ENCODE measurements around the gene CCDC152. TPM values are rescaled to one million over a fixed set of nuclear protein-coding genes. Genes with fewer than 3 reads are reported as not detected.

CCDC152 gene
- total and polyA plus RNA-seq, 4 donors: 0.65 to 1.8 (median 1.1) TPM

DNA sequence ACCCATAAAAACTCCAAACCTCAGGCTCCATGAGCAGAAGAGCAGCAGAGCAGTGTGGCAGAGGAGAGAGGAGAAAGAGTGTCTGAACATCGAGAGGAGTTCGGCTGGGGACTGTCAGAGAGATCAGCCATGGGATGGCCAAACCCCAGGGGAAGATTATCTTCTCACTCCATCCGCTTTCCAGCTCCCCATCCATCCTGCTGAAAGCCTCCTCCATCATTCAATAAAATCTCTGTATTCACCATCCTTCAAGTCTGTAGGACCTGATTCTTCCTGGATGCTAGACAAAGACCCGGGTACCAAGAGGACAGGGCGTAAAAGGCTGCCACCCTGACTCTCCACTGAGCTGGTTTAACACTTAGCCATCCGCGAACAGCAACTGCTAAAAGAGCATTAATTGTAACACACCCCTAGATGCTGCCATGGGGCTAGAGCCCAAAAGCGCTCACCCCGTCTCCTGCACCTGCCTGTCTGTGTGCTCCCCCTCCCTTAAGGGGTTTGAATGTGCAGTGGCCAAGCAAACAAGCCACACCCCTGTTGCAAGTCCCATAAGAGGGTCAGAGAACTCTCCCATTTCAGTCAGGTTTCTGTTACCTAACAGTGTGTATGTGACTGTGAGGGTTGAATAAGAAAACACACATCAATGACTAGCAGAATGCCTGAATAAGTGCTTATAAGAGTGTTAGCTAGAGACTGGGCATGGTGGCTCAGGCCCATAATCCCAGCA lies 69.0 kb downstream of the CCDC152 start:
- no peak overlapping the region for H3K27ac ChIP-seq (ENCODE audit: low read depth in 1 of 2, low read length in 1 of 2)
- TF ChIP-seq, protein P1, sequence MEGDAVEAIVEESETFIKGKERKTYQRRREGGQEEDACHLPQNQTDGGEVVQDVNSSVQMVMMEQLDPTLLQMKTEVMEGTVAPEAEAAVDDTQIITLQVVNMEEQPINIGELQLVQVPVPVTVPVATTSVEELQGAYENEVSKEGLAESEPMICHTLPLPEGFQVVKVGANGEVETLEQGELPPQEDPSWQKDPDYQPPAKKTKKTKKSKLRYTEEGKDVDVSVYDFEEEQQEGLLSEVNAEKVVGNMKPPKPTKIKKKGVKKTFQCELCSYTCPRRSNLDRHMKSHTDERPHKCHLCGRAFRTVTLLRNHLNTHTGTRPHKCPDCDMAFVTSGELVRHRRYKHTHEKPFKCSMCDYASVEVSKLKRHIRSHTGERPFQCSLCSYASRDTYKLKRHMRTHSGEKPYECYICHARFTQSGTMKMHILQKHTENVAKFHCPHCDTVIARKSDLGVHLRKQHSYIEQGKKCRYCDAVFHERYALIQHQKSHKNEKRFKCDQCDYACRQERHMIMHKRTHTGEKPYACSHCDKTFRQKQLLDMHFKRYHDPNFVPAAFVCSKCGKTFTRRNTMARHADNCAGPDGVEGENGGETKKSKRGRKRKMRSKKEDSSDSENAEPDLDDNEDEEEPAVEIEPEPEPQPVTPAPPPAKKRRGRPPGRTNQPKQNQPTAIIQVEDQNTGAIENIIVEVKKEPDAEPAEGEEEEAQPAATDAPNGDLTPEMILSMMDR (IDR thresholded peaks at IDR 0.05; ENCODE audit: control extremely low read depth, extremely low read depth): no peak
- no peaks in the 10 kb centered on the region for H3K36me3 ChIP-seq (ENCODE audit: control insufficient read depth in 4 of 4, insufficient read depth in 4 of 4, low read length in 4 of 4)
- H3K4me3 ChIP-seq: no peak overlapping the region
- 81 to 94% methylated on average over 9 of the region's 9 CpGs for WGBS, 2 donors
- DNase-seq (no peak), ATAC-seq (ENCODE audit: insufficient read depth, low FRiP score) (peak; percentile 34)
- H3K9ac ChIP-seq (ENCODE audit: insufficient read depth in 1 of 2, low read length in 2 of 2): no peak overlapping the region
- no peaks in the 10 kb centered on the region for H3K9me3 ChIP-seq (ENCODE audit: control insufficient read depth in 4 of 4, insufficient read depth in 3 of 4, low read length in 3 of 4)
- peaks cover 0 to 17% (median 0%) of the 10 kb centered on the region in 5 donors for H3K4me1 ChIP-seq (ENCODE audit: control insufficient read depth in 5 of 5, insufficient read depth in 5 of 5, low read length in 5 of 5)
- H3K27me3 ChIP-seq (ENCODE audit: control insufficient read depth in 3 of 3, insufficient read depth in 3 of 3, low read length in 2 of 3): no peaks in the 10 kb centered on the region

GRCh38 chr5:42826757-42827515 lies 70.3 kb downstream of the CCDC152 start:
- ATAC-seq (ENCODE audit: insufficient read depth, low FRiP score) (no peak), DNase-seq (no peak)
- Histone ChIP-seq H3K36me3 (ENCODE audit: control insufficient read depth in 4 of 4, insufficient read depth in 4 of 4, low read length in 4 of 4) (no peaks in the 10 kb centered on the region), H3K27ac (ENCODE audit: low read depth in 1 of 2, low read length in 1 of 2) (no peak overlapping the region), H3K4me3 (no peak overlapping the region), H3K9ac (ENCODE audit: insufficient read depth in 1 of 2, low read length in 2 of 2) (no peak overlapping the region), H3K4me1 (ENCODE audit: control insufficient read depth in 5 of 5, insufficient read depth in 5 of 5, low read length in 5 of 5) (peaks cover 0 to 17% (median 0%) of the 10 kb centered on the region in 5 donors), H3K27me3 (ENCODE audit: control insufficient read depth in 3 of 3, insufficient read depth in 3 of 3, low read length in 2 of 3) (no peaks in the 10 kb centered on the region), H3K9me3 (ENCODE audit: control insufficient read depth in 4 of 4, insufficient read depth in 3 of 4, low read length in 3 of 4) (no peaks in the 10 kb centered on the region)
- WGBS, 2 donors: 65 to 79% methylated on average over 2 of the region's 2 CpGs
- TF ChIP-seq, protein P1 (IDR thresholded peaks at IDR 0.05; ENCODE audit: control extremely low read depth, extremely low read depth): no peak

GRCh38 chr5:42828671-42829070 lies 72.1 kb downstream of the CCDC152 start:
- Histone ChIP-seq H3K4me3 (no peak overlapping the region), H3K36me3 (ENCODE audit: control insufficient read depth in 4 of 4, insufficient read depth in 4 of 4, low read length in 4 of 4) (no peaks in the 10 kb centered on the region), H3K27me3 (ENCODE audit: control insufficient read depth in 3 of 3, insufficient read depth in 3 of 3, low read length in 2 of 3) (no peaks in the 10 kb centered on the region), H3K4me1 (ENCODE audit: control insufficient read depth in 5 of 5, insufficient read depth in 5 of 5, low read length in 5 of 5) (peaks cover 0 to 17% (median 0%) of the 10 kb centered on the region in 5 donors), H3K9ac (ENCODE audit: insufficient read depth in 1 of 2, low read length in 2 of 2) (peak overlapping the region in 1 of 2 donors; percentile 43), H3K27ac (ENCODE audit: low read depth in 1 of 2, low read length in 1 of 2) (no peak overlapping the region), H3K9me3 (ENCODE audit: control insufficient read depth in 4 of 4, insufficient read depth in 3 of 4, low read length in 3 of 4) (no peaks in the 10 kb centered on the region)
- TF ChIP-seq, protein P1 (IDR thresholded peaks at IDR 0.05; ENCODE audit: control extremely low read depth, extremely low read depth): no peak
- peak; percentile 80 to 92 (median 91) for DNase-seq
- no peak for ATAC-seq (ENCODE audit: insufficient read depth, low FRiP score)
- 71 to 72% methylated on average over 2 of the region's 2 CpGs for WGBS, 2 donors
